ENCODE measurements around the gene SUSD6. TPM values are rescaled to one million over a fixed set of nuclear protein-coding genes. Genes with fewer than 3 reads are reported as not detected.

Gene SUSD6
- 5.3 and 8.0 TPM in 2 replicates for total RNA-seq

GRCh38 chr14:69611172-69612013 lies at the start of gene SUSD6:
TSS of gene SUSD6 (plus strand) at chr14:69611596. CDS start at chr14:69658593, 46,997 bp downstream.

GRCh38 chr14:69574263-69574953 lies 37.0 kb upstream of the SUSD6 start, which contains the start of gene CCDC177:
TSS of gene CCDC177 (minus strand) at chr14:69574871. CDS start at chr14:69573622, 1,249 bp downstream.

Other genes with a start within 250 kb of the SUSD6 start
- 270 and 284 TPM in 2 replicates for gene ERH, start 213.3 kb upstream of the SUSD6 start, total RNA-seq
- gene SLC39A9, start 212.9 kb upstream of the SUSD6 start, total RNA-seq = 118 and 127 TPM in 2 replicates
- 0.06 TPM in 1 of 2 replicates, not detected in the other for gene PLEKHD1, start 126.9 kb upstream of the SUSD6 start, total RNA-seq
- not detected in 2 replicates for gene CCDC177, start 36.7 kb upstream of the SUSD6 start, total RNA-seq
- gene SRSF5, start 155.5 kb downstream of the SUSD6 start, total RNA-seq = 135 and 173 TPM in 2 replicates
- not detected in 2 replicates for gene SLC10A1, start 185.6 kb downstream of the SUSD6 start, total RNA-seq